HFFc6 (cell line): ENCODE data around the gene UEVLD. TPM values are rescaled to one million over a fixed set of nuclear protein-coding genes. Genes with fewer than 3 reads are reported as not detected.

ENCODE experiments used
- DNase-seq: peaks from one replicate; pipeline ENCODE4 v3.0.0-alpha.2; 2018
- H3K27ac Mint-ChIP-seq: 2 replicates; pipeline ENCODE4 v1.8.0; 2020; ENCODE audit warnings: mild to moderate bottlenecking, mixed read lengths
- H3K27me3 Mint-ChIP-seq: 2 replicates; pipeline ENCODE4 v1.8.0; 2021; ENCODE audit warnings: mild to moderate bottlenecking, moderate library complexity, mixed read lengths; ENCODE audit not compliant: insufficient read depth
- H3K36me3 Mint-ChIP-seq: 2 replicates; pipeline ENCODE4 v1.8.0; 2021; ENCODE audit warnings: low read depth, mixed read lengths
- H3K4me1 Mint-ChIP-seq: 2 replicates; pipeline ENCODE4 v1.8.0; 2020; ENCODE audit warnings: low read depth, mixed read lengths
- H3K4me3 Mint-ChIP-seq: 2 replicates; pipeline ENCODE4 v1.8.0; 2020; ENCODE audit warnings: mild to moderate bottlenecking, moderate library complexity, mixed read lengths
- H3K9me3 Mint-ChIP-seq: 2 replicates; pipeline ENCODE4 v1.8.0; 2020; ENCODE audit warnings: mild to moderate bottlenecking, mixed read lengths
- CTCF ChIP-seq: fragments of 200-600 bp; sonication (generic); IDR thresholded peaks from 2 replicates; pipeline ENCODE4 v1.5.0; 2021; ENCODE audit warnings: antibody characterized with exemption, mild to moderate bottlenecking
- total RNA-seq, 6 experiments: library from RNA; stranded (reverse); fragmentation: NEBNext Ultra II Directional; extraction: Animal tissue kit (Norgen Biotek cat#: 25700); gene quantifications; 2 replicates in 1 of 6; 3 replicates in 5 of 6; pipeline ENCODE4 v1.2.3, GENCODE V29; 2021

The UEVLD gene
- total RNA-seq, 6 experiments from 2014 or later = 20.0 to 29.0 (median 24.4) TPM

- TF ChIP-seq CTCF = no peak
- Mint-ChIP-seq H3K4me3 (no peak overlapping the region), H3K4me1 (peaks cover 31% of the 10 kb centered on the region), H3K27me3 (no peaks in the 10 kb centered on the region), H3K27ac (no peak overlapping the region), H3K9me3 (no peaks in the 10 kb centered on the region), H3K36me3 (peaks cover 9% of the 10 kb centered on the region; the same call in 1 of the 2 replicates)
- DNase-seq = no peak
Observed at GRCh38 chr11:18564149-18564548, 24.4 kb downstream of the UEVLD start.

GRCh38 chr11:18563090-18563730 lies 25.3 kb downstream of the UEVLD start:
- TF ChIP-seq CTCF = no peak
- H3K4me3 Mint-ChIP-seq = no peak overlapping the region
- peaks cover 8% of the 10 kb centered on the region; the same call in 1 of the 2 replicates for H3K36me3 Mint-ChIP-seq
- H3K27me3 Mint-ChIP-seq = no peaks in the 10 kb centered on the region; the same call in 1 of the 2 replicates
- H3K9me3 Mint-ChIP-seq = no peaks in the 10 kb centered on the region
- H3K27ac Mint-ChIP-seq = peak overlapping the region; percentile 81
- DNase-seq = peak; percentile 7
- H3K4me1 Mint-ChIP-seq = peaks cover 28% of the 10 kb centered on the region

GRCh38 chr11:18548001-18548400 lies 40.5 kb downstream of the UEVLD start:
- TF ChIP-seq CTCF = no peak
- DNase-seq = no peak
- Mint-ChIP-seq H3K9me3 (no peaks in the 10 kb centered on the region), H3K4me3 (no peak overlapping the region), H3K36me3 (no peaks in the 10 kb centered on the region), H3K4me1 (peaks cover 12% of the 10 kb centered on the region), H3K27ac (no peak overlapping the region), H3K27me3 (no peaks in the 10 kb centered on the region; the same call in 1 of the 2 replicates)

GRCh38 chr11:18540207-18541009 lies 48.1 kb downstream of the UEVLD start:
- peak; percentile 75 for TF ChIP-seq CTCF
- peak; percentile 21 for DNase-seq
- no peaks in the 10 kb centered on the region for H3K9me3 Mint-ChIP-seq

GRCh38 chr11:18536209-18536608 lies 52.3 kb downstream of the UEVLD start:
- H3K9me3 Mint-ChIP-seq = no peaks in the 10 kb centered on the region

More at GRCh38 chr11:18540207-18541009, 48.1 kb downstream of the UEVLD start:
- Mint-ChIP-seq H3K36me3 (no peaks in the 10 kb centered on the region), H3K4me3 (no peak overlapping the region), H3K27me3 (no peaks in the 10 kb centered on the region), H3K4me1 (peaks cover 6% of the 10 kb centered on the region; the same call in 1 of the 2 replicates), H3K27ac (no peak overlapping the region; the same call in 1 of the 2 replicates)

More at GRCh38 chr11:18536209-18536608, 52.3 kb downstream of the UEVLD start:
- Mint-ChIP-seq H3K4me3 (no peak overlapping the region), H3K36me3 (no peaks in the 10 kb centered on the region; the same call in 1 of the 2 replicates), H3K27me3 (no peaks in the 10 kb centered on the region), H3K27ac (no peak overlapping the region), H3K4me1 (no peaks in the 10 kb centered on the region)
- no peak for TF ChIP-seq CTCF
- no peak for DNase-seq
